ENCODE measurements around the gene NOX4.

NOX4 gene

GRCh38 chr11:89477175-89477574 lies 14.0 kb downstream of the NOX4 start:
- TF ChIP-seq GABPA (IDR thresholded peaks at IDR 0.05; ENCODE audit: low read depth): no peak
- no peak for TF ChIP-seq POLR2AphosphoS5 (IDR thresholded peaks at IDR 0.05; ENCODE audit: low read depth)
- TF ChIP-seq SPI1 (IDR thresholded peaks at IDR 0.05; ENCODE audit: borderline replicate concordance, low read depth): no peak
- TF ChIP-seq REST (IDR thresholded peaks at IDR 0.05; ENCODE audit: insufficient replicate concordance, low read depth): no peak
- TF ChIP-seq, protein P1, sequence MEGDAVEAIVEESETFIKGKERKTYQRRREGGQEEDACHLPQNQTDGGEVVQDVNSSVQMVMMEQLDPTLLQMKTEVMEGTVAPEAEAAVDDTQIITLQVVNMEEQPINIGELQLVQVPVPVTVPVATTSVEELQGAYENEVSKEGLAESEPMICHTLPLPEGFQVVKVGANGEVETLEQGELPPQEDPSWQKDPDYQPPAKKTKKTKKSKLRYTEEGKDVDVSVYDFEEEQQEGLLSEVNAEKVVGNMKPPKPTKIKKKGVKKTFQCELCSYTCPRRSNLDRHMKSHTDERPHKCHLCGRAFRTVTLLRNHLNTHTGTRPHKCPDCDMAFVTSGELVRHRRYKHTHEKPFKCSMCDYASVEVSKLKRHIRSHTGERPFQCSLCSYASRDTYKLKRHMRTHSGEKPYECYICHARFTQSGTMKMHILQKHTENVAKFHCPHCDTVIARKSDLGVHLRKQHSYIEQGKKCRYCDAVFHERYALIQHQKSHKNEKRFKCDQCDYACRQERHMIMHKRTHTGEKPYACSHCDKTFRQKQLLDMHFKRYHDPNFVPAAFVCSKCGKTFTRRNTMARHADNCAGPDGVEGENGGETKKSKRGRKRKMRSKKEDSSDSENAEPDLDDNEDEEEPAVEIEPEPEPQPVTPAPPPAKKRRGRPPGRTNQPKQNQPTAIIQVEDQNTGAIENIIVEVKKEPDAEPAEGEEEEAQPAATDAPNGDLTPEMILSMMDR (IDR thresholded peaks at IDR 0.05; ENCODE audit: insufficient read depth, low read length): no peak
- DNase-seq (ENCODE audit: low read depth in 1 of 2, low spot score in 1 of 2): no peak
- Histone ChIP-seq H3K27me3 (ENCODE audit: insufficient read depth, poor library complexity, severe bottlenecking) (no peaks in the 10 kb centered on the region), H3K4me3 (replicated peaks; ENCODE audit: insufficient read depth, low read length) (no peak overlapping the region), H3K27ac (replicated peaks) (no peak overlapping the region)

DNA sequence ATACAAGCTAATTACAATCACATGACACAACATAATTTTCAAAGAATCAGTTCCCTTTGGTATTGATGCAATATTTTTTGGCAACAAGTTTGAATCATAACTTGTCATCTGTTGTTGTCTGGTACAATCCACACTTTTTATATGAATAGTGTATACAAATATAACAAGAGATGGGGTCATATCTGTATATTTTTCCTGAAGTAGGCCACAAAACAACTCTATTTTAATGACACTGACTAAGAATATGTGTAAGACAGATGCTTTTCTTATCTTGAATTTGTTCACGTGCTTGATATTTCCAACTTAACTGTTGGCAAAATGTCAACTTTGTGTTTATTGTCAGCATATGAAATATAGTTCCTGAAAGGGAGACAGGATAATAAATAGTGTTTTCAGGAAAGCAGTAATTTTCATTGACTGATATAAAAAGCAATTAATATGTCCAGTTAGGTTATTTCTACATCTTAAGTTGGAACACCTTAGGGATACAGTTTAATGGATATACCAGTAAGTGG lies 27.9 kb downstream of the NOX4 start:
- DNase-seq (ENCODE audit: low read depth in 1 of 2, low spot score in 1 of 2): no peak
- TF ChIP-seq SPI1 (IDR thresholded peaks at IDR 0.05; ENCODE audit: borderline replicate concordance, low read depth) (no peak), POLR2AphosphoS5 (IDR thresholded peaks at IDR 0.05; ENCODE audit: low read depth) (no peak)

GRCh38 chr11:89458716-89459115 lies 32.5 kb downstream of the NOX4 start:
- DNase-seq (ENCODE audit: low read depth in 1 of 2, low spot score in 1 of 2): no peak
- H3K27me3 ChIP-seq (ENCODE audit: insufficient read depth, poor library complexity, severe bottlenecking): no peaks in the 10 kb centered on the region
- H3K4me3 ChIP-seq (replicated peaks; ENCODE audit: insufficient read depth, low read length): no peak overlapping the region
- H3K27ac ChIP-seq (replicated peaks): no peak overlapping the region
- no peak for TF ChIP-seq REST (IDR thresholded peaks at IDR 0.05; ENCODE audit: insufficient replicate concordance, low read depth)
- no peak for TF ChIP-seq POLR2AphosphoS5 (IDR thresholded peaks at IDR 0.05; ENCODE audit: low read depth)

More for the DNA sequence above, 27.9 kb downstream of the NOX4 start:
- Histone ChIP-seq H3K27me3 (ENCODE audit: insufficient read depth, poor library complexity, severe bottlenecking) (no peaks in the 10 kb centered on the region), H3K4me3 (replicated peaks; ENCODE audit: insufficient read depth, low read length) (no peak overlapping the region), H3K27ac (replicated peaks) (no peak overlapping the region)

- no peak for TF ChIP-seq POLR2AphosphoS5 (IDR thresholded peaks at IDR 0.05; ENCODE audit: low read depth)
- TF ChIP-seq GABPA (IDR thresholded peaks at IDR 0.05; ENCODE audit: low read depth): no peak
- TF ChIP-seq, protein P1 (IDR thresholded peaks at IDR 0.05; ENCODE audit: insufficient read depth, low read length): no peak
- TF ChIP-seq REST (IDR thresholded peaks at IDR 0.05; ENCODE audit: insufficient replicate concordance, low read depth): no peak
- Histone ChIP-seq H3K4me3 (replicated peaks; ENCODE audit: insufficient read depth, low read length) (no peak overlapping the region), H3K27ac (replicated peaks) (no peak overlapping the region), H3K27me3 (ENCODE audit: insufficient read depth, poor library complexity, severe bottlenecking) (no peaks in the 10 kb centered on the region)
- no peak for DNase-seq (ENCODE audit: low read depth in 1 of 2, low spot score in 1 of 2)
Observed at GRCh38 chr11:89457190-89457589, 34.0 kb downstream of the NOX4 start.

All from HL-60 (cell line).